Tibial artery (tissue), 4 donors: ENCODE data around the gene SLCO4A1.
A peak's percentile ranks its signal among the peaks of the same experiment; 100 is the strongest.

Experiments
- DNase-seq, 2 donors: peaks; one replicate each; pipeline ENCODE4 v3.0.0-alpha.2; 2019
- H3K27ac ChIP-seq, 2 donors: fragments of 200-600 bp; sonication (generic) in 1 of 2; 1 replicate in 1 of 2; 2 replicates in 1 of 2; pipeline ENCODE4 v1.5.1; 2018 to 2019; ENCODE audit warnings: mild to moderate bottlenecking in 1 of 2
- H3K27me3 ChIP-seq, 2 donors: fragments of 200-600 bp; sonication (generic) in 1 of 2; one replicate each; pipeline versions ENCODE4 v1.5.1 to v1.6.0; 2016 to 2019
- H3K36me3 ChIP-seq, 3 donors: fragments of 200-600 bp; sonication (generic) in 2 of 3; one replicate each; pipeline ENCODE4 v1.5.1; 2016 to 2019; ENCODE audit warnings: mild to moderate bottlenecking in 2 of 3
- H3K4me1 ChIP-seq, 4 donors: fragments of 200-600 bp; sonication (generic) in 2 of 4; 1 replicate in 3 of 4; 2 replicates in 1 of 4; pipeline ENCODE4 v1.5.1; 2016 to 2019
- H3K4me3 ChIP-seq, 2 donors: fragments of 200-600 bp; sonication (generic) in 1 of 2; 1 replicate in 1 of 2; 2 replicates in 1 of 2; pipeline ENCODE4 v1.5.1; 2018 to 2019; ENCODE audit warnings: mild to moderate bottlenecking in 2 of 2
- H3K9me3 ChIP-seq, 3 donors: fragments of 200-600 bp; sonication (generic) in 1 of 3; one replicate each; pipeline ENCODE4 v1.5.1; 2016 to 2019
- CTCF ChIP-seq, 2 experiments: fragments of 200-600 bp in 1 of 2; fragments of 450-650 bp in 1 of 2; IDR thresholded peaks; one replicate each; pipeline ENCODE4 v1.5.1; 2017 to 2019; ENCODE audit warnings: antibody characterized with exemption in 2 of 2, mild to moderate bottlenecking in 1 of 2, moderate library complexity in 1 of 2
- intact Hi-C: fragments of 100-400 bp; cut with DNase I; formaldehyde crosslinking; loops from one replicate; pipeline ENCODE4 v1.15.0; 2023; ENCODE audit warnings: low total_unique reads

SLCO4A1 gene

DNA sequence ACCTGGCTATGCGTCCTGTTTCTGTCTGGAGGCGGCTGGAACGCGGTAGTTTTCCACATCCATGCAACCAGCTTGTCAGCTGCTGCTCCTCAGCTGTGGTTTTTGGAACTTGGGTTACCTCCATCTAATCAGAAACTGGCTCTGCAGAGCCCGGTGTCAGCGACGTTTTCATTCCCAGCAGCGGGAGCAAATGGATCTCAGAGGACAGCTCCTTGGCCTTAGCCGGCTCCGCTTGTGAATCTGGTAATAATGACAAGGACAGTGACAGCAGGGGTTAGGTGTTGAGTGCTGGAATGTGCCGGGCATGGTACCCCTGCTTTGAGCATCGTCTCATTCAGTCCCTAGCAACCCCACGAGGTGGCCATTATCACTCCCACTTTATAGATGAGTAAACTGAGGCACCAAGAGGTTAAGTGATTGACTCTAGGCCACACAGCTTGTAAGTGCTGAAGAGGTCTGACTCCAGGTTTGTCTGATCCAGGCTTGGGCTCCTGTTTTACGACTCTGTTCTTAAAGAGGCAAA lies 1.3 kb downstream of the SLCO4A1 start:
- Histone ChIP-seq H3K27ac (no peak overlapping the region), H3K36me3 (no peaks in the 10 kb centered on the region)
- no peak for DNase-seq

DNA sequence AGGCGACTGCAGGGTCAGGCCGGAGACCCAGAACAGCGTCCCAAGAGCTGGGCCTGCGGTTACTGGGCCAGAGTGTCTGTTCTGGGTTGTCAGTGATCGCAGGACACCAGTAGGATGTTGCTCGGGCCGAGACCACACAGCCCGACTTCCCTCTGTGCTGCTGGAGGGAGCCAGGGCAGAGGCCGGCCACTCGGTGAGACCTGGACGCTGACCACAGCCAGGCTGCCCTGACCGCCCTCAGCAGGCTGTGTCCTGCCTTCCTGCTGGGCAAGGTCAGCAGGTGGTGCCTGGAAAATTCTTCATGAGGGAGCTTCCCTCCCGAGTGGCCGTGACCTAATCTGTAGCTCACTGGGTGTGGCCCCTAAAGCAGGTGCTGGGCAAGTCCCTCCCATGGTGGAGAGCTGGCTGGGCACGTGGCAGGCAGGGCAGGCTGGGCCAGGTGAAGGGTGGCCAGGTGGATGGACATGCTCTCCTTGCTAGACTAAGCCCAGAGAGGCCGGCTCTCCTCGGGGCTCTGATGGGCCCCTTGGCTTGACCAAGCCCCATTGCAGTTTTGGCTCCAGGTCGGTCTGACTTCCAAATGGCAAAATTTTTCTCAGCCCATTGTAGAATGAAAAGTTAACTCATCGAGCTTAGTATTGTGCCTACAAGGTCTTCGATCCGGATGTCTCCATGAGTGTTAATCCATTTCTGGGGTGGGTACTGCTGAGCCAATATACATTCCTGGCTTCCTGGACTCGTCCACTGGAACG lies 1.9 kb downstream of the SLCO4A1 start:
- H3K27me3 ChIP-seq: peaks cover 0 to 81% of the 10 kb centered on the region in 2 donors
- H3K9me3 ChIP-seq: no peaks in the 10 kb centered on the region
- no peak for TF ChIP-seq CTCF (IDR thresholded peaks at IDR 0.05)
- H3K4me1 ChIP-seq: peaks cover 0 to 37% (median 20%) of the 10 kb centered on the region in 4 donors
- no peak for DNase-seq
- intact Hi-C loops: no loop called here
- H3K36me3 ChIP-seq: no peaks in the 10 kb centered on the region
- H3K27ac ChIP-seq: no peak overlapping the region
- H3K4me3 ChIP-seq: peak overlapping the region; percentile 41 to 50

More for the DNA sequence above, 1.3 kb downstream of the SLCO4A1 start:
- peaks cover 0 to 37% (median 20%) of the 10 kb centered on the region in 4 donors for H3K4me1 ChIP-seq
- intact Hi-C loops: no loop called here
- TF ChIP-seq CTCF (IDR thresholded peaks at IDR 0.05): no peak
- peak overlapping the region; percentile 41 to 50 for H3K4me3 ChIP-seq
- H3K27me3 ChIP-seq: peaks cover 0 to 87% of the 10 kb centered on the region in 2 donors
- H3K9me3 ChIP-seq: no peaks in the 10 kb centered on the region

GRCh38 chr20:62644802-62645496 lies 2.6 kb downstream of the SLCO4A1 start:
- TF ChIP-seq CTCF (IDR thresholded peaks at IDR 0.05): no peak
- intact Hi-C loops: no loop called here
- peaks cover 0 to 79% of the 10 kb centered on the region in 2 donors for H3K27me3 ChIP-seq
- no peak for DNase-seq
- H3K9me3 ChIP-seq: no peaks in the 10 kb centered on the region
- no peaks in the 10 kb centered on the region for H3K36me3 ChIP-seq
- no peak overlapping the region for H3K27ac ChIP-seq
- H3K4me3 ChIP-seq: no peak overlapping the region
- H3K4me1 ChIP-seq: peaks cover 0 to 37% (median 20%) of the 10 kb centered on the region in 4 donors

DNA sequence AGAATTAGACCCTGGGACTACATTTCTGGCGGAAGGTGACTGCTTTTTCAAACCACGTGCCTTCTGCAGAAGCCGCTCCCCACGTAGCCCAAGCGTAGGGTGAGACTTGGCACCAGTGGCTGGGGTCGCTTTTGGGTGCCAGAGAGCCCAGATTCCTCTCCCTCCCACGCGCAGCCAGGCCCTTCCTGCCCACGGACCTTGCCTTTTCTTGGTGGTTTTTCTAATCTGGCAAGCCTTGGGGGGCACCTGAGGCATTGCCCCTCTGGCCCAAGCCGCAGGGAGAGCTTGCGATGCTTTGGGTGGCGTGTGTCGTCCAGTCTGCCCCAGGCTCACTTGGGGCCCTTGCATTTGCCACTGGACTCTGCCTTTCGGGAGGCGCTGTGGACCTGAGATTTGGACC lies 3.3 kb downstream of the SLCO4A1 start:
- peaks cover 0 to 37% (median 20%) of the 10 kb centered on the region in 4 donors for H3K4me1 ChIP-seq
- no peak overlapping the region for H3K4me3 ChIP-seq
- no peaks in the 10 kb centered on the region for H3K36me3 ChIP-seq
- no peak for DNase-seq
- no peak for TF ChIP-seq CTCF (IDR thresholded peaks at IDR 0.05)
- intact Hi-C loops: no loop called here
- no peaks in the 10 kb centered on the region for H3K9me3 ChIP-seq
- peaks cover 0 to 72% of the 10 kb centered on the region in 2 donors for H3K27me3 ChIP-seq
- no peak overlapping the region for H3K27ac ChIP-seq

DNA sequence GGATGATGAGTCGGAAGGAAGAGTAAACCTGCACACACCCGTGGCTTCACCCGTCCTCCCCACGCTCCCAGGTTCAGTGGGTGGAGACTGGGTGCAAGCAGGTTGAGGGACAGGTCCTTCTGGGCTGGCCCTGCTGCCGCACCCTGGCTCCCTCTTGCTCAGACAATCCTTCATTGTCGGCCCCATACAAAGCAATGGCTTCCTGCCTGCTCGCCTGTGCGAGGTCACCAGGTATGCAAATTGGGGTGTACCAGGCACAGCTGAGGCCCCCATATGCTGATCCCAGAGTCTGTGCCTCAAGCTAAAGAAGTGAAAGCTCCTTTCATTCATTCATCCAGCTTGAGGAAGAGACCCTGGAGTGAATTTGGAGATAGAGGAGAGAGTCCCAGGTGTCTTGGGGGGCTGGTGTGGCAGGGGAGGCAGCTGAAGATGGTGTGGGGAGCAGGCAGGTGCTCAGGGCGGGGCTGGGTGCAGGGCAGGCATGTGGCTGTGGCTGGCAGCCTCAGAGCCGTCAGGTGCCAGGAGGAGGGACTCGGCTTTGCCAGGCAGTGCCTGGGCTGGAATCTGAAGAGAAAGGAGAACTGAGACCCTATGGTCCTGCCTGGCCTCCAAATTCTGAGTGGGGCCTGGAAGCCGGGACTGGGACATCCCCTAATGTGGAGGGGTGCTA lies 4.7 kb downstream of the SLCO4A1 start:
- intact Hi-C loops: no loop called here
- Histone ChIP-seq H3K4me1 (peaks cover 0 to 41% (median 22%) of the 10 kb centered on the region in 4 donors), H3K27me3 (peaks cover 0 to 58% of the 10 kb centered on the region in 2 donors), H3K27ac (no peak overlapping the region), H3K9me3 (no peaks in the 10 kb centered on the region), H3K36me3 (no peaks in the 10 kb centered on the region), H3K4me3 (no peak overlapping the region)
- no peak for DNase-seq
- TF ChIP-seq CTCF (IDR thresholded peaks at IDR 0.05): no peak
